ENCODE measurements around the gene MOB1B. TPM values are rescaled to one million over a fixed set of nuclear protein-coding genes. Genes with fewer than 3 reads are reported as not detected.

MOB1B gene
- total RNA-seq, 1 experiment from 2014 or later = 33.2 TPM

DNA sequence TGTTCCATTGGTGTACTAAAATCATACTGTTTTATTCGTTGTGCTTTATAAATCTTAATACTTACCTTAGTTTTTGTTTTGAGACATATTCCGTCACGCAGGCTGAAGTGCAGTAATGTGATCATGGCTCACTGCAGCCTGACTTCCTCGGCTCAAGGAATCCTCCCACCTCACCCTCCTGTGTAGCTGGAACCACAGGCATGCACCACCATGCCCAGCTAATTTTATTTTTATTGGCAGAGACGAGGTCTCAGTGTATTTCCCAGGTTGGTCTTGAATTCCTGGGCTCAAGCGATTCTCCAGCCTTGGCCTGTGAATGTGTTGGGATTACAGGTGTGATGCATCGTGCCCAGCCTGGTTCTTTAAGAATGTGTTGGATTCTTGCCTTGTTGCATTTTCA, 66.9 kb downstream of the MOB1B start:
- H3K9me3 ChIP-seq (ENCODE audit: control insufficient read depth in 1 of 2, insufficient read depth in 1 of 2, low read depth in 1 of 2, low read length in 2 of 2) = no peaks in the 10 kb centered on the region
- no peaks in the 10 kb centered on the region for H3K9me2 ChIP-seq (ENCODE audit: insufficient read depth)
- intact Hi-C loops (cut with micrococcal nuclease) = no loop called here
- H3K4me2 ChIP-seq (ENCODE audit: low read length) = no peak overlapping the region
- ChIA-PET POLR2A (interaction anchor here (0.6 kb wide), 1 partner anchor 48 kb away, joined by 3 read pairs; no protein-coding TSS in a partner anchor), RAD21 (ENCODE audit: low non-redundant PET in 1 of 2, low total read pairs in 2 of 2, uncharacterized antibody in 2 of 2, unreplicated experiment in 2 of 2) (no interaction called here), CTCF (no interaction called here)
- H3K27ac ChIP-seq (ENCODE audit: low read depth, low read length) = no peak overlapping the region
- H3K4me1 ChIP-seq (ENCODE audit: control insufficient read depth in 1 of 2, insufficient read depth in 2 of 2, low read length in 2 of 2) = no peaks in the 10 kb centered on the region
- ATAC-seq (no peak), DNase-seq (ENCODE audit: low read depth, low spot score) (no peak)
- H3K27me3 ChIP-seq (ENCODE audit: insufficient read depth, low read length) = no peaks in the 10 kb centered on the region
- no peak overlapping the region for H3K4me3 ChIP-seq (replicated peaks in 1 of 2; ENCODE audit: low read depth in 1 of 2, low read length in 2 of 2)
- H3K79me2 ChIP-seq (ENCODE audit: insufficient read depth, low read length) = no peaks in the 10 kb centered on the region
- no peak overlapping the region for H3K9ac ChIP-seq (ENCODE audit: low read length)
- BruUV-seq (replicated peaks) = no TSS peak
- H2AFZ ChIP-seq (ENCODE audit: low read depth, low read length, poor library complexity, severe bottlenecking) = no peak overlapping the region
- no peak for TF ChIP-seq RAD21 (IDR thresholded peaks at IDR 0.05; ENCODE audit: low read depth)
- no peak for TF ChIP-seq REST (IDR thresholded peaks at IDR 0.05; ENCODE audit: low read depth)
- no peak for TF ChIP-seq SIN3A (IDR thresholded peaks at IDR 0.05; ENCODE audit: low read depth)
- no peak for TF ChIP-seq EZH2 (IDR thresholded peaks at IDR 0.05)
- no peak for TF ChIP-seq POLR2AphosphoS5 (IDR thresholded peaks at IDR 0.05; ENCODE audit: low read depth, low read length)
- TF ChIP-seq CEBPB (IDR thresholded peaks at IDR 0.05; ENCODE audit: low read depth) = no peak
- TF ChIP-seq CBX3 (IDR thresholded peaks at IDR 0.05; ENCODE audit: low read depth) = no peak
- no peak for TF ChIP-seq ELF1 (IDR thresholded peaks at IDR 0.05; ENCODE audit: borderline replicate concordance, low read depth)
- TF ChIP-seq POLR2A (IDR thresholded peaks at IDR 0.05; ENCODE audit: borderline replicate concordance, extremely low read depth, insufficient read depth, insufficient read length) = no peak
- TF ChIP-seq, protein P1, sequence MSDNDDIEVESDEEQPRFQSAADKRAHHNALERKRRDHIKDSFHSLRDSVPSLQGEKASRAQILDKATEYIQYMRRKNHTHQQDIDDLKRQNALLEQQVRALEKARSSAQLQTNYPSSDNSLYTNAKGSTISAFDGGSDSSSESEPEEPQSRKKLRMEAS (IDR thresholded peaks at IDR 0.05) = no peak
- TF ChIP-seq, protein P2, sequence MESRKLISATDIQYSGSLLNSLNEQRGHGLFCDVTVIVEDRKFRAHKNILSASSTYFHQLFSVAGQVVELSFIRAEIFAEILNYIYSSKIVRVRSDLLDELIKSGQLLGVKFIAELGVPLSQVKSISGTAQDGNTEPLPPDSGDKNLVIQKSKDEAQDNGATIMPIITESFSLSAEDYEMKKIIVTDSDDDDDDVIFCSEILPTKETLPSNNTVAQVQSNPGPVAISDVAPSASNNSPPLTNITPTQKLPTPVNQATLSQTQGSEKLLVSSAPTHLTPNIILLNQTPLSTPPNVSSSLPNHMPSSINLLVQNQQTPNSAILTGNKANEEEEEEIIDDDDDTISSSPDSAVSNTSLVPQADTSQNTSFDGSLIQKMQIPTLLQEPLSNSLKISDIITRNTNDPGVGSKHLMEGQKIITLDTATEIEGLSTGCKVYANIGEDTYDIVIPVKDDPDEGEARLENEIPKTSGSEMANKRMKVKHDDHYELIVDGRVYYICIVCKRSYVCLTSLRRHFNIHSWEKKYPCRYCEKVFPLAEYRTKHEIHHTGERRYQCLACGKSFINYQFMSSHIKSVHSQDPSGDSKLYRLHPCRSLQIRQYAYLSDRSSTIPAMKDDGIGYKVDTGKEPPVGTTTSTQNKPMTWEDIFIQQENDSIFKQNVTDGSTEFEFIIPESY (IDR thresholded peaks at IDR 0.05; ENCODE audit: extremely low read depth, insufficient replicate concordance, low read length) = no peak
- TF ChIP-seq SRF (IDR thresholded peaks at IDR 0.05; ENCODE audit: low read depth) = no peak
- no peak for TF ChIP-seq EZH2phosphoT487 (IDR thresholded peaks at IDR 0.05; ENCODE audit: borderline replicate concordance)
- TF ChIP-seq, protein P3, sequence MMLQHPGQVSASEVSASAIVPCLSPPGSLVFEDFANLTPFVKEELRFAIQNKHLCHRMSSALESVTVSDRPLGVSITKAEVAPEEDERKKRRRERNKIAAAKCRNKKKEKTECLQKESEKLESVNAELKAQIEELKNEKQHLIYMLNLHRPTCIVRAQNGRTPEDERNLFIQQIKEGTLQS (IDR thresholded peaks at IDR 0.05) = no peak
- TF ChIP-seq SP1 (IDR thresholded peaks at IDR 0.05; ENCODE audit: low read depth) = no peak
- no peak for TF ChIP-seq EGR1 (IDR thresholded peaks at IDR 0.05; ENCODE audit: low read depth)
- no peak for TF ChIP-seq YY1 (IDR thresholded peaks at IDR 0.05; ENCODE audit: extremely low read depth, insufficient replicate concordance, low read depth, low read length)
- TF ChIP-seq, protein P4, sequence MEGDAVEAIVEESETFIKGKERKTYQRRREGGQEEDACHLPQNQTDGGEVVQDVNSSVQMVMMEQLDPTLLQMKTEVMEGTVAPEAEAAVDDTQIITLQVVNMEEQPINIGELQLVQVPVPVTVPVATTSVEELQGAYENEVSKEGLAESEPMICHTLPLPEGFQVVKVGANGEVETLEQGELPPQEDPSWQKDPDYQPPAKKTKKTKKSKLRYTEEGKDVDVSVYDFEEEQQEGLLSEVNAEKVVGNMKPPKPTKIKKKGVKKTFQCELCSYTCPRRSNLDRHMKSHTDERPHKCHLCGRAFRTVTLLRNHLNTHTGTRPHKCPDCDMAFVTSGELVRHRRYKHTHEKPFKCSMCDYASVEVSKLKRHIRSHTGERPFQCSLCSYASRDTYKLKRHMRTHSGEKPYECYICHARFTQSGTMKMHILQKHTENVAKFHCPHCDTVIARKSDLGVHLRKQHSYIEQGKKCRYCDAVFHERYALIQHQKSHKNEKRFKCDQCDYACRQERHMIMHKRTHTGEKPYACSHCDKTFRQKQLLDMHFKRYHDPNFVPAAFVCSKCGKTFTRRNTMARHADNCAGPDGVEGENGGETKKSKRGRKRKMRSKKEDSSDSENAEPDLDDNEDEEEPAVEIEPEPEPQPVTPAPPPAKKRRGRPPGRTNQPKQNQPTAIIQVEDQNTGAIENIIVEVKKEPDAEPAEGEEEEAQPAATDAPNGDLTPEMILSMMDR (IDR thresholded peaks at IDR 0.05 in 2 of 3, conservative IDR thresholded peaks at IDR 0.05 in 1 of 3; ENCODE audit: borderline replicate concordance in 1 of 3, insufficient read depth in 1 of 3, low read depth in 2 of 3, low read length in 2 of 3) = no peak
- TF ChIP-seq JUND (IDR thresholded peaks at IDR 0.05) = no peak
- TF ChIP-seq TCF7L2 (IDR thresholded peaks at IDR 0.05; ENCODE audit: borderline replicate concordance, extremely low read depth, insufficient read depth, insufficient read length) = no peak
- no peaks in the 10 kb centered on the region for H4K20me1 ChIP-seq (ENCODE audit: insufficient read depth)
- no peaks in the 10 kb centered on the region for H3K36me3 ChIP-seq (ENCODE audit: control insufficient read depth in 1 of 2, insufficient read depth in 2 of 2, low read length in 2 of 2)

Measured in HCT116 (cell line).